Tibial nerve (tissue), 4 donors: ENCODE results near the gene TRIM9. TPM values are rescaled to one million over a fixed set of nuclear protein-coding genes. Genes with fewer than 3 reads are reported as not detected.

Experiments used
- DNase-seq, 2 donors: peaks; one replicate each; pipeline ENCODE4 v3.0.0-alpha.2; 2019; ENCODE audit warnings: low spot score in 2 of 2
- H3K27ac ChIP-seq, 4 donors: fragments of 200-600 bp; sonication (generic) in 3 of 4; one replicate each; pipeline ENCODE4 v1.5.1; 2017 to 2019; ENCODE audit warnings: mild to moderate bottlenecking in 1 of 4
- H3K27me3 ChIP-seq, 2 donors: fragments of 200-600 bp; sonication (generic) in 1 of 2; one replicate each; pipeline versions ENCODE4 v1.5.1 to v1.6.0; 2017 to 2019
- H3K36me3 ChIP-seq, 3 donors: fragments of 200-600 bp; sonication (generic); one replicate each; pipeline ENCODE4 v1.5.1; 2018 to 2019
- H3K4me1 ChIP-seq, 4 donors: fragments of 200-600 bp; sonication (generic) in 3 of 4; one replicate each; pipeline ENCODE4 v1.5.1; 2017 to 2019
- H3K4me3 ChIP-seq, 4 donors: fragments of 200-600 bp; sonication (generic) in 3 of 4; one replicate each; pipeline ENCODE4 v1.5.1; 2017 to 2019; ENCODE audit warnings: mild to moderate bottlenecking in 1 of 4, moderate library complexity in 1 of 4
- H3K9me3 ChIP-seq, 4 donors: fragments of 200-600 bp; sonication (generic) in 3 of 4; one replicate each; pipeline ENCODE4 v1.5.1; 2017 to 2019
- CTCF ChIP-seq, 5 experiments: fragments of 200-600 bp in 3 of 5; fragments of 450-650 bp in 2 of 5; sonication (generic) in 3 of 5; IDR thresholded peaks; one replicate each; pipeline ENCODE4 v1.5.1; 2016 to 2019; ENCODE audit warnings: antibody characterized with exemption in 5 of 5, mild to moderate bottlenecking in 3 of 5, moderate library complexity in 2 of 5
- EP300 ChIP-seq, 2 donors: sonication (generic); formaldehyde crosslinking; IDR thresholded peaks; one replicate each; pipeline ENCODE4 v1.6.1; 2017; ENCODE audit warnings: antibody characterized with exemption in 2 of 2, mild to moderate bottlenecking in 1 of 2
- POLR2A ChIP-seq, 2 donors: fragments of 450-650 bp; IDR thresholded peaks; one replicate each; pipeline ENCODE4 v1.6.1; 2017; ENCODE audit warnings: antibody characterized with exemption in 2 of 2, mild to moderate bottlenecking in 2 of 2, moderate library complexity in 2 of 2
- WGBS, 2 donors: methylation state at CpG; one replicate each; pipeline ENCODE4 v1.1.5; 2018; 5-methylcytosine and 5-hydroxymethylcytosine counted together
- total RNA-seq, 4 donors: library from RNA; depleted of rRNA; stranded (reverse); fragments of >200 nt; gene quantifications; one replicate each; pipeline ENCODE4 v1.1.0, GENCODE V29; 2016

TRIM9 gene
- total RNA-seq, 4 donors from 2014 or later = 0.87 to 5.9 (median 4.9) TPM

- no peak for DNase-seq
- TF ChIP-seq EP300 (IDR thresholded peaks at IDR 0.05) = no peak
- TF ChIP-seq POLR2A (IDR thresholded peaks at IDR 0.05) = no peak
- no peak for TF ChIP-seq CTCF (IDR thresholded peaks at IDR 0.05)
- H3K36me3 ChIP-seq = no peaks in the 10 kb centered on the region
- 53 to 61% methylated on average over 2 of the region's 2 CpGs for WGBS, 2 donors
- no peaks in the 10 kb centered on the region for H3K4me1 ChIP-seq
- no peak overlapping the region for H3K27ac ChIP-seq
- no peaks in the 10 kb centered on the region for H3K27me3 ChIP-seq
- H3K9me3 ChIP-seq = peaks cover 0 to 8% (median 0%) of the 10 kb centered on the region in 4 donors
- H3K4me3 ChIP-seq = no peak overlapping the region
Measured at GRCh38 chr14:51138404-51139103, 43.6 kb upstream of the TRIM9 start.

GRCh38 chr14:51131516-51131915 is 36.6 kb upstream of the TRIM9 start:
- Histone ChIP-seq H3K9me3 (peaks cover 0 to 11% (median 0%) of the 10 kb centered on the region in 4 donors), H3K36me3 (no peaks in the 10 kb centered on the region), H3K4me1 (no peaks in the 10 kb centered on the region), H3K4me3 (no peak overlapping the region), H3K27me3 (no peaks in the 10 kb centered on the region), H3K27ac (no peak overlapping the region)
- TF ChIP-seq EP300 (IDR thresholded peaks at IDR 0.05) (no peak), POLR2A (IDR thresholded peaks at IDR 0.05) (no peak), CTCF (IDR thresholded peaks at IDR 0.05) (no peak)
- 91 to 92% methylated on average over 2 of the region's 2 CpGs for WGBS, 2 donors
- DNase-seq = no peak

- TF ChIP-seq POLR2A (IDR thresholded peaks at IDR 0.05) (no peak), CTCF (IDR thresholded peaks at IDR 0.05) (no peak), EP300 (IDR thresholded peaks at IDR 0.05) (no peak)
- Histone ChIP-seq H3K27me3 (no peaks in the 10 kb centered on the region), H3K9me3 (peaks cover 0 to 6% (median 0%) of the 10 kb centered on the region in 4 donors), H3K36me3 (no peaks in the 10 kb centered on the region), H3K4me3 (no peak overlapping the region), H3K27ac (no peak overlapping the region), H3K4me1 (no peaks in the 10 kb centered on the region)
- no peak for DNase-seq
- 83 to 93% methylated on average over 4 of the region's 4 CpGs for WGBS, 2 donors
Measured at GRCh38 chr14:51129130-51129529, 34.2 kb upstream of the TRIM9 start.

- Histone ChIP-seq H3K9me3 (no peaks in the 10 kb centered on the region), H3K36me3 (no peaks in the 10 kb centered on the region), H3K27ac (no peak overlapping the region), H3K27me3 (no peaks in the 10 kb centered on the region), H3K4me3 (no peak overlapping the region), H3K4me1 (peaks cover 0 to 9% (median 0%) of the 10 kb centered on the region in 4 donors)
- 94 to 95% methylated on average over 5 of the region's 5 CpGs for WGBS, 2 donors
- TF ChIP-seq CTCF (IDR thresholded peaks at IDR 0.05) (no peak), POLR2A (IDR thresholded peaks at IDR 0.05) (no peak), EP300 (IDR thresholded peaks at IDR 0.05) (no peak)
- no peak for DNase-seq
Measured at GRCh38 chr14:51124029-51124428, 29.1 kb upstream of the TRIM9 start.

GRCh38 chr14:51121096-51121495 is 26.2 kb upstream of the TRIM9 start:
- WGBS, 2 donors = 28 to 30% methylated on average over 3 of the region's 3 CpGs
- no peak overlapping the region for H3K27ac ChIP-seq
- H3K27me3 ChIP-seq = no peaks in the 10 kb centered on the region
- DNase-seq = no peak
- peaks cover 0 to 9% (median 0%) of the 10 kb centered on the region in 4 donors for H3K4me1 ChIP-seq
- no peaks in the 10 kb centered on the region for H3K36me3 ChIP-seq
- no peak for TF ChIP-seq EP300 (IDR thresholded peaks at IDR 0.05)
- no peaks in the 10 kb centered on the region for H3K9me3 ChIP-seq
- no peak overlapping the region for H3K4me3 ChIP-seq
